MCF 10A (cell line): Measurements from ENCODE around the gene HOXD10. TPM values are rescaled to one million over a fixed set of nuclear protein-coding genes. Genes with fewer than 3 reads are reported as not detected.

Source experiments
- BruUV-seq: library from RNA; stranded (reverse); fragments of 400-500 nt; replicated peaks from 2 replicates; lab custom pipeline; 2021; lab: Mats Ljungman, UMichigan
- CTCF ChIA-PET: fragments of 300-600 bp; sonication (Branson Sonifier 250); formaldehyde crosslinking; extraction: SDS; loops from one replicate; lab custom pipeline; 2021; ENCODE audit warnings: antibody characterized with exemption, inconsistent platforms; lab: Yijun Ruan, JAX
- POLR2A ChIA-PET: fragments of 300-600, 350-650 bp; sonication (Branson Sonifier 250); formaldehyde crosslinking; extraction: SDS; loops from one replicate; lab custom pipeline; 2020; ENCODE audit warnings: antibody characterized with exemption, inconsistent platforms; lab: Yijun Ruan, JAX
- DNase-seq: peaks from one replicate; pipeline ENCODE4 v3.0.0-alpha.2; 2018; ENCODE audit not compliant: unreplicated experiment
- H3K27ac Mint-ChIP-seq: one replicate; pipeline ENCODE4 v1.8.0; 2022; ENCODE audit warnings: mild to moderate bottlenecking, low read depth, mixed read lengths; ENCODE audit not compliant: unreplicated experiment
- H3K27me3 Mint-ChIP-seq: one replicate; pipeline ENCODE4 v1.8.0; 2022; ENCODE audit warnings: mixed read lengths; ENCODE audit not compliant: insufficient read depth, unreplicated experiment
- H3K36me3 Mint-ChIP-seq: one replicate; pipeline ENCODE4 v1.8.0; 2022; ENCODE audit warnings: mild to moderate bottlenecking, moderate library complexity, mixed read lengths; ENCODE audit not compliant: insufficient read depth, unreplicated experiment
- H3K4me1 Mint-ChIP-seq: one replicate; pipeline ENCODE4 v1.8.0; 2022; ENCODE audit warnings: mixed read lengths; ENCODE audit not compliant: insufficient read depth, unreplicated experiment
- H3K4me3 Mint-ChIP-seq: one replicate; pipeline ENCODE4 v1.8.0; 2022; ENCODE audit warnings: mild to moderate bottlenecking, moderate library complexity, mixed read lengths; ENCODE audit not compliant: unreplicated experiment
- H3K9me3 Mint-ChIP-seq: one replicate; pipeline ENCODE4 v1.8.0; 2022; ENCODE audit warnings: mixed read lengths; ENCODE audit not compliant: unreplicated experiment
- CTCF ChIP-seq: fragments of 200-600 bp; IDR thresholded peaks from one replicate; pipeline ENCODE4 v1.8.0; 2022; ENCODE audit warnings: antibody characterized with exemption, mild to moderate bottlenecking; ENCODE audit not compliant: unreplicated experiment
- intact Hi-C: fragments of 100-400 bp; cut with micrococcal nuclease; formaldehyde crosslinking; loops from 2 replicates; pipeline ENCODE4 v1.14.1; 2022
- total RNA-seq: library from RNA; stranded (reverse); gene quantifications from 2 replicates; pipeline ENCODE4 v1.2.3, GENCODE V29; 2022

Gene HOXD10
- total RNA-seq, 1 experiment from 2014 or later = not detected

GRCh38 chr2:176123411-176124109 is 7.0 kb downstream of the HOXD10 start:
- no TSS peak for BruUV-seq

GRCh38 chr2:176124110-176124946 is 7.8 kb downstream of the HOXD10 start:
- Mint-ChIP-seq H3K4me1 (no peaks in the 10 kb centered on the region), H3K27me3 (peaks cover 26% of the 10 kb centered on the region), H3K36me3 (no peaks in the 10 kb centered on the region), H3K9me3 (no peaks in the 10 kb centered on the region), H3K27ac (no peak overlapping the region), H3K4me3 (no peak overlapping the region)
- intact Hi-C loops = no loop called here
- POLR2A ChIA-PET = interaction anchor here (0.5 kb wide), 1 partner anchor 400 kb away, joined by 3 read pairs; no protein-coding TSS in a partner anchor
- CTCF ChIA-PET = interaction anchor here (0.6 to 4.4 kb wide), 6 partner anchors 343 to 1025 kb away, joined by 3 to 100 read pairs (median 3); no protein-coding TSS in a partner anchor
- TF ChIP-seq CTCF = no peak
- no peak for DNase-seq
- BruUV-seq = no TSS peak

More at GRCh38 chr2:176123411-176124109, 7.0 kb downstream of the HOXD10 start:
- ChIA-PET POLR2A (no interaction called here), CTCF (interaction anchor here (0.6 to 1.1 kb wide), 5 partner anchors 13 to 1703 kb away, joined by 3 read pairs; no protein-coding TSS in a partner anchor)
- Mint-ChIP-seq H3K9me3 (no peaks in the 10 kb centered on the region), H3K27ac (no peak overlapping the region), H3K4me1 (no peaks in the 10 kb centered on the region), H3K36me3 (no peaks in the 10 kb centered on the region), H3K4me3 (no peak overlapping the region), H3K27me3 (peaks cover 33% of the 10 kb centered on the region)
- no peak for DNase-seq
- no peak for TF ChIP-seq CTCF
- intact Hi-C loops = no loop called here

GRCh38 chr2:176124947-176125771 is 8.6 kb downstream of the HOXD10 start:
- H3K36me3 Mint-ChIP-seq = no peaks in the 10 kb centered on the region
- TF ChIP-seq CTCF = no peak
- no peak overlapping the region for H3K4me3 Mint-ChIP-seq
- BruUV-seq = no TSS peak
- no peak overlapping the region for H3K27ac Mint-ChIP-seq
- peaks cover 18% of the 10 kb centered on the region for H3K27me3 Mint-ChIP-seq
- ChIA-PET CTCF (interaction anchor here (0.5 to 4.4 kb wide), 14 partner anchors 9 to 1036 kb away, joined by 3 to 100 read pairs (median 6); no protein-coding TSS in a partner anchor), POLR2A (interaction anchor here (0.5 to 0.6 kb wide), 3 partner anchors 195 to 1013 kb away, joined by 3 read pairs; no protein-coding TSS in a partner anchor)
- intact Hi-C loops = loop anchor here (5.0 kb wide), 1 partner anchor 1037 kb away; no protein-coding TSS in a partner anchor
- no peak for DNase-seq
- no peaks in the 10 kb centered on the region for H3K4me1 Mint-ChIP-seq
- no peaks in the 10 kb centered on the region for H3K9me3 Mint-ChIP-seq
